PC-3 (cell line): ENCODE measurements around the gene NSFL1C. TPM values are rescaled to one million over a fixed set of nuclear protein-coding genes. Genes with fewer than 3 reads are reported as not detected.

Source experiments
- ATAC-seq: fragments of 200-7000 bp; cut with Tn5 transposase; 2 replicates; pipeline ENCODE4 v1.9.1; 2020; ENCODE audit warnings: mild to moderate bottlenecking, moderate library complexity
- BruUV-seq: library from RNA; stranded (reverse); fragments of 400-500 nt; replicated peaks from 2 replicates; lab custom pipeline; 2021; lab: Mats Ljungman, UMichigan
- CTCF ChIA-PET: fragments of 300-600 bp; sonication (Branson Sonifier 250); formaldehyde crosslinking; loops from one replicate; lab custom pipeline; 2022; ENCODE audit warnings: antibody characterized with exemption; lab: Charles Lee
- POLR2A ChIA-PET: fragments of 300-600 bp; sonication (Branson Sonifier 250); formaldehyde crosslinking; loops from one replicate; lab custom pipeline; 2022; ENCODE audit warnings: antibody characterized with exemption; ENCODE audit not compliant: unreplicated experiment; lab: Charles Lee
- DNase-seq: peaks from one replicate; pipeline ENCODE4 v3.0.0-alpha.2; 2015
- H2AFZ ChIP-seq: fragments of 300-600 bp; sonication (generic); 2 replicates; pipeline ENCODE4 v1.6.0; 2016; ENCODE audit warnings: antibody characterized with exemption, low read length
- H3F3A ChIP-seq: fragments of 300-600 bp; sonication (generic); one replicate; pipeline ENCODE4 v1.6.0; 2017; ENCODE audit warnings: antibody characterized with exemption, low read length, control low read depth, mild to moderate bottlenecking; ENCODE audit not compliant: unreplicated experiment
- H3K27ac ChIP-seq: fragments of 300-600 bp; sonication (generic); 2 replicates; pipeline ENCODE4 v1.5.1; 2016; ENCODE audit warnings: mild to moderate bottlenecking, low read length
- H3K27me3 ChIP-seq: fragments of 300-600 bp; sonication (generic); 2 replicates; pipeline ENCODE4 v1.6.1; 2016; ENCODE audit warnings: low read length, mixed read lengths
- H3K36me3 ChIP-seq: fragments of 300-600 bp; sonication (generic); 2 replicates; pipeline ENCODE4 v1.6.1; 2016; ENCODE audit warnings: low read depth, mixed run types, low read length, mixed read lengths
- H3K4me1 ChIP-seq: fragments of 300-600 bp; sonication (generic); 2 replicates; pipeline ENCODE4 v1.5.1; 2016; ENCODE audit warnings: low read length; ENCODE audit not compliant: insufficient read depth
- H3K4me2 ChIP-seq: fragments of 300-600 bp; sonication (generic); 2 replicates; pipeline ENCODE4 v1.6.0; 2016; ENCODE audit warnings: low read length
- H3K4me3 ChIP-seq: fragments of 300-600 bp; sonication (generic); 2 replicates; pipeline ENCODE4 v1.5.1; 2016; ENCODE audit warnings: mild to moderate bottlenecking, low read length, mixed read lengths
- H3K79me2 ChIP-seq: fragments of 300-600 bp; sonication (generic); 2 replicates; pipeline ENCODE4 v1.6.1; 2017; ENCODE audit warnings: low read length, mixed read lengths
- H3K9ac ChIP-seq: fragments of 300-600 bp; sonication (generic); 2 replicates; pipeline ENCODE4 v1.6.0; 2016; ENCODE audit warnings: mild to moderate bottlenecking, low read length
- H3K9me2 ChIP-seq: fragments of 300-600 bp; sonication (generic); replicated peaks from 2 replicates; pipeline ENCODE4 v1.6.1; 2016; ENCODE audit warnings: mixed run types, low read length, mixed read lengths
- H3K9me3 ChIP-seq: fragments of 300-600 bp; sonication (generic); 2 replicates; pipeline ENCODE4 v1.6.1; 2016; ENCODE audit warnings: low read length, mixed read lengths
- H4K20me1 ChIP-seq: fragments of 300-600 bp; sonication (generic); 2 replicates; pipeline ENCODE4 v1.6.1; 2016; ENCODE audit warnings: low read length, mixed read lengths
- CTCF ChIP-seq: fragments of 300-600 bp; sonication (generic); conservative IDR thresholded peaks from 2 replicates; pipeline ENCODE4 v1.5.1; 2017; ENCODE audit warnings: antibody characterized with exemption, low read depth, mild to moderate bottlenecking, low read length
- EZH2 ChIP-seq: fragments of 300-600 bp; sonication (generic); IDR thresholded peaks from one replicate; pipeline ENCODE4 v1.6.1; 2017; ENCODE audit warnings: antibody characterized with exemption, mild to moderate bottlenecking, low read length; ENCODE audit not compliant: unreplicated experiment
- EZH2phosphoT487 ChIP-seq: fragments of 300-600 bp; sonication (generic); IDR thresholded peaks from 2 replicates; pipeline ENCODE4 v1.6.1; 2018; ENCODE audit warnings: mild to moderate bottlenecking, antibody characterized with exemption, low read length, borderline replicate concordance
- intact Hi-C: fragments of 100-400 bp; cut with micrococcal nuclease; formaldehyde crosslinking; loops from 2 replicates; pipeline ENCODE4 v1.9.0; 2023
- total RNA-seq: library from RNA; depleted of rRNA; stranded (reverse); fragments of >200 nt; gene quantifications from 2 replicates; pipeline ENCODE4 v1.2.3, GENCODE V29; 2014

NSFL1C gene
- total RNA-seq, 1 experiment from 2014 or later: 170 TPM

DNA sequence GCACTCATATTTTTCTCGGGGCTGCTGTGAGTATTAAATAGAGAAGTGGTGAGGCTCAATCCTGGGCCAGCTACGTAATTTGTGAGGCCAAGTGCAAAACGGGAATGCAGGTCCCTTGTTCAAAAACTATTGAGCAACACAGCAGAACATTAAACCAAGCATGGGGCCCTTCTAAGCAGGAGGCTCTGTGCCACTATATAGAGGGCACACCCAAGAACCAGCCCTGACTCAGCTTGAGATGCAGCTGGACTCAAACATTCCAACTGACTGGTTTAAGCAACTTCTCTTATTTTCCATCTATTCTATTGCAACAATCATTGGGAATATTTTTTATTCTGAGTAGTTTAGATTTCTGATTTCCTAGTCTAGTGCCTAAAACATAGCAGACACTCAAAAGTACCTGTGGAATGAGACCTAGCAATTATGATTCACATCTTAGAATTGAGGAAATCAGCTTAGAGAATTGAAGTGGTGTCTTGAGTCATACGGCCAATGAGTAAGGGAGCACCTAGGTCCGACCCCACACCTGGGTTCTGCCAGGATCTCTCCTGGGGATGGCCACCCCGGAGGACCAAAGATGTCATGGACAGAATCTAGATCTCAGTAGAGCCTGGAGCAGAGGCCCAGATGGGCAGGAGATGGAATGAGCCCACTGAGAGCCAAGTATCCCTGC, 23.3 kb upstream of the NSFL1C start:
- no peaks in the 10 kb centered on the region for H4K20me1 ChIP-seq
- intact Hi-C loops: no loop called here
- H3K27me3 ChIP-seq: no peaks in the 10 kb centered on the region
- H3K36me3 ChIP-seq: no peaks in the 10 kb centered on the region
- H3K4me2 ChIP-seq: peak overlapping the region; percentile 28
- H2AFZ ChIP-seq: peak overlapping the region; percentile 16; the same call in 1 of the 2 replicates
- H3K9me3 ChIP-seq: no peaks in the 10 kb centered on the region
- ChIA-PET POLR2A (interaction anchor here (0.6 kb wide), 1 partner anchor 19 kb away, joined by 5 read pairs; no protein-coding TSS in a partner anchor), CTCF (interaction anchor here (1.0 to 1.3 kb wide), 2 partner anchors 11 to 14 kb away, joined by 3 to 6 read pairs; no protein-coding TSS in a partner anchor)
- H3K79me2 ChIP-seq: no peaks in the 10 kb centered on the region
- 0 out of 2 replicates have a peak overlapping the region, but pooled peaks have one; percentile 2 for H3K4me3 ChIP-seq
- BruUV-seq: no TSS peak
- peak overlapping the region; percentile 45 for H3K27ac ChIP-seq
- peaks cover under 1% of the 10 kb centered on the region for H3F3A ChIP-seq
- peaks cover 39% of the 10 kb centered on the region for H3K4me1 ChIP-seq
- H3K9ac ChIP-seq: no peak overlapping the region
- TF ChIP-seq CTCF (no peak), EZH2phosphoT487 (no peak), EZH2 (no peak)
- ATAC-seq: peak; percentile 78
- no peaks in the 10 kb centered on the region for H3K9me2 ChIP-seq
- peak; percentile 82 for DNase-seq

- no TSS peak for BruUV-seq
- no peak for ATAC-seq
Observed at GRCh38 chr20:1489325-1489724, 22.7 kb upstream of the NSFL1C start.

More at GRCh38 chr20:1489325-1489724, 22.7 kb upstream of the NSFL1C start:
- intact Hi-C loops: no loop called here
- POLR2A ChIA-PET: interaction anchor here (0.6 kb wide), 1 partner anchor 20 kb away, joined by 5 read pairs; no protein-coding TSS in a partner anchor
- Histone ChIP-seq H3K4me2 (peak overlapping the region; percentile 28), H3K27ac (peak overlapping the region; percentile 45), H3K9me2 (no peaks in the 10 kb centered on the region), H3F3A (peaks cover 3% of the 10 kb centered on the region), H3K36me3 (no peaks in the 10 kb centered on the region), H3K79me2 (no peaks in the 10 kb centered on the region), H2AFZ (peak overlapping the region; percentile 16; the same call in 1 of the 2 replicates), H4K20me1 (no peaks in the 10 kb centered on the region), H3K9me3 (no peaks in the 10 kb centered on the region), H3K4me1 (peaks cover 44% of the 10 kb centered on the region), H3K9ac (no peak overlapping the region), H3K27me3 (no peaks in the 10 kb centered on the region), H3K4me3 (0 out of 2 replicates have a peak overlapping the region, but pooled peaks have one; percentile 2)
- CTCF ChIA-PET: interaction anchor here (1.3 kb wide), 1 partner anchor 14 kb away, joined by 6 read pairs; no protein-coding TSS in a partner anchor
- no peak for DNase-seq
- no peak for TF ChIP-seq CTCF
- no peak for TF ChIP-seq EZH2
- TF ChIP-seq EZH2phosphoT487: no peak
